DMS114 treated with DMSO at 0.1 percent for 48 hours (cell line): Measurements from ENCODE around the gene WHRN.

Experiments
- DNase-seq: peaks from one replicate; lab custom pipeline; 2025; ENCODE audit not compliant: unreplicated experiment; lab: John Stamatoyannopoulos, UW

The WHRN gene

GRCh38 chr9:114450833-114451706, 54.2 kb downstream of the WHRN start:
- DNase-seq: no peak

- no peak for DNase-seq
Observed at GRCh38 chr9:114450181-114450580, 55.1 kb downstream of the WHRN start.

- DNase-seq: no peak
Observed at GRCh38 chr9:114449236-114449635, 56.0 kb downstream of the WHRN start.

- no peak for DNase-seq
Observed at GRCh38 chr9:114448706-114449105, 56.6 kb downstream of the WHRN start.

- no peak for DNase-seq
Observed at GRCh38 chr9:114446672-114447450, 58.4 kb downstream of the WHRN start.

GRCh38 chr9:114446036-114446435, 59.2 kb downstream of the WHRN start:
- no peak for DNase-seq

- no peak for DNase-seq
Observed at GRCh38 chr9:114445616-114446015, 59.7 kb downstream of the WHRN start.

GRCh38 chr9:114442022-114442421, 63.3 kb downstream of the WHRN start:
- no peak for DNase-seq

GRCh38 chr9:114437401-114437893, 67.8 kb downstream of the WHRN start:
- no peak for DNase-seq

GRCh38 chr9:114434878-114435311, 70.4 kb downstream of the WHRN start:
- DNase-seq: peak; percentile 45

- no peak for DNase-seq
Observed at GRCh38 chr9:114433720-114434255, 71.5 kb downstream of the WHRN start.

- no peak for DNase-seq
Observed at GRCh38 chr9:114433086-114433485, 72.2 kb downstream of the WHRN start.

- no peak for DNase-seq
Observed at GRCh38 chr9:114432323-114433067, 72.8 kb downstream of the WHRN start.

- no peak for DNase-seq
Observed at GRCh38 chr9:114431770-114432169, 73.5 kb downstream of the WHRN start.

GRCh38 chr9:114431003-114431402, 74.3 kb downstream of the WHRN start:
- DNase-seq: no peak

- no peak for DNase-seq
Observed at GRCh38 chr9:114430457-114430856, 74.8 kb downstream of the WHRN start.

- DNase-seq: no peak
Observed at GRCh38 chr9:114429488-114429887, 75.8 kb downstream of the WHRN start.

GRCh38 chr9:114428466-114428865, 76.8 kb downstream of the WHRN start:
- no peak for DNase-seq

GRCh38 chr9:114427644-114428043, 77.6 kb downstream of the WHRN start:
- DNase-seq: no peak

GRCh38 chr9:114426046-114426948, 79.0 kb downstream of the WHRN start:
- no peak for DNase-seq
